ENCODE measurements around the gene WNK4.
A peak's percentile ranks its signal among the peaks of the same experiment; 100 is the strongest.

The WNK4 gene

DNA sequence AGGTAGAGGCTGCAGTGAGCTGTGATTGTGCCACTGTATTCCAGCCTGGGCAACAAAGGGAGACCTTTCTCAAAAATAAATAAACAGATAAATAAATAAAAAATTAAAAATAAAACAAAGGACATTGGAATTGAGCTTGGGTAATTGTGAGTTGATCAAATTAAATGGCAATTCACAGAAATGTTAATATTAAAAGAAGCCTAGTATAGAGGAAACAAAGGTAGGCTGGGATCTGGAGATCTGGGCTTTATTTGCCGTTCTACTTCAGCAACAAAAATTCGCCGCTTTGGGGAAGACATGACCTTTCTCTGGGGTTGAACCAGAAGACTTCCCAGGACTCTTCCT is 7.5 kb upstream of the WNK4 start:
- Histone ChIP-seq H3K4me1 (ENCODE audit: control insufficient read depth, insufficient read depth, low read length) (peaks cover 6% of the 10 kb centered on the region), H3K9me3 (ENCODE audit: control insufficient read depth, low read length) (no peaks in the 10 kb centered on the region), H3K27me3 (ENCODE audit: control insufficient read depth, insufficient read depth, low read length, poor library complexity, severe bottlenecking) (no peaks in the 10 kb centered on the region), H3K27ac (ENCODE audit: insufficient read depth, low read depth, low read length, poor library complexity, severe bottlenecking) (no peak overlapping the region), H3K4me3 (ENCODE audit: insufficient read depth, low read depth, low read length) (peak overlapping the region; percentile 79), H3K36me3 (ENCODE audit: control insufficient read depth, insufficient read depth, low read length) (peaks cover 8% of the 10 kb centered on the region)
- 20 to 26% methylated on average over 3 of the region's 3 CpGs for WGBS, 2 experiments

DNA sequence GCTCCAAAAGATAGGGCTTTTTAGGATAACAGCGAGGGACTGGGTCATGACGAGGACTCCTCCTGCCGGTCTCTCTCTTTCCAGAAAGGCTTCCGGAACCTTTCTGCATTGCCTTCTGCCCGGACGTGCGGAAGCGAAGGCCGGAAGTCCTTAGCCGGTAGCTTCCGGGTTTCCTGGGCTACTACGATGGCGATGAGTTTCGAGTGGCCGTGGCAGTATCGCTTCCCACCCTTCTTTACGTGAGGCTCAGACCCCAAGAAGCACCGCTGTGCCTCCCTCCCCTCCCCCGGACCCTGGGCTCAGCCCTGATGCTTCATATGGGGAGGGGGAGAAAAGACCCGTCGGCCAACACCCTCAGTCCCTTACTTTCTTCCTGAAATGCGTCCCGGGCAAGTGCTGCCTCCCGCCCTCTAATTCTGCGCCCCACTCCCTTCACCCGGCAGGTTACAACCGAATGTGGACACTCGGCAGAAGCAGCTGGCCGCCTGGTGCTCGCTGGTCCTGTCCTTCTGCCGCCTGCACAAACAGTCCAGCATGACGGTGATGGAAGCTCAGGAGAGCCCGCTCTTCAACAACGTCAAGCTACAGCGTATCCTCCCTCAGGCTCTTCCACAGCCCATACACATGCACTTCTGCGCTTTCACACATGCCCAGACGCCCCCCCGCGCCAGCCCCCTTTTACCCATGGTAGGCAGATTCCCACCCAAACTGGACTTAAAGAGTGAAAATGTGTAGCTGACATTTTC is 6.9 kb upstream of the WNK4 start, which contains the start of gene VPS25:
Gene VPS25 (plus strand): TSS at position 160 of the 746 bp plus-strand sequence. CDS start 27 bp downstream, at position 187.
- peaks cover 6% of the 10 kb centered on the region for H3K4me1 ChIP-seq (ENCODE audit: control insufficient read depth, insufficient read depth, low read length)
- WGBS, 2 experiments, result 1% methylated on average over 39 of the region's 39 CpGs
- no peaks in the 10 kb centered on the region for H3K27me3 ChIP-seq (ENCODE audit: control insufficient read depth, insufficient read depth, low read length, poor library complexity, severe bottlenecking)
- H3K9me3 ChIP-seq (ENCODE audit: control insufficient read depth, low read length), result no peaks in the 10 kb centered on the region
- H3K27ac ChIP-seq (ENCODE audit: insufficient read depth, low read depth, low read length, poor library complexity, severe bottlenecking), result no peak within 1 kb of the TSS
- H3K4me3 ChIP-seq (ENCODE audit: insufficient read depth, low read depth, low read length), result peak within 1 kb of the TSS; percentile 79
- peaks cover 8% of the 10 kb centered on the region for H3K36me3 ChIP-seq (ENCODE audit: control insufficient read depth, insufficient read depth, low read length)

GRCh38 chr17:42774066-42774745 is 6.2 kb upstream of the WNK4 start:
- Histone ChIP-seq H3K36me3 (ENCODE audit: control insufficient read depth, insufficient read depth, low read length) (peaks cover 8% of the 10 kb centered on the region), H3K4me3 (ENCODE audit: insufficient read depth, low read depth, low read length) (peak overlapping the region; percentile 79), H3K27ac (ENCODE audit: insufficient read depth, low read depth, low read length, poor library complexity, severe bottlenecking) (no peak overlapping the region), H3K9me3 (ENCODE audit: control insufficient read depth, low read length) (no peaks in the 10 kb centered on the region), H3K27me3 (ENCODE audit: control insufficient read depth, insufficient read depth, low read length, poor library complexity, severe bottlenecking) (no peaks in the 10 kb centered on the region), H3K4me1 (ENCODE audit: control insufficient read depth, insufficient read depth, low read length) (peaks cover 6% of the 10 kb centered on the region)
- 75 to 87% methylated on average over 3 of the region's 3 CpGs for WGBS, 2 experiments

DNA sequence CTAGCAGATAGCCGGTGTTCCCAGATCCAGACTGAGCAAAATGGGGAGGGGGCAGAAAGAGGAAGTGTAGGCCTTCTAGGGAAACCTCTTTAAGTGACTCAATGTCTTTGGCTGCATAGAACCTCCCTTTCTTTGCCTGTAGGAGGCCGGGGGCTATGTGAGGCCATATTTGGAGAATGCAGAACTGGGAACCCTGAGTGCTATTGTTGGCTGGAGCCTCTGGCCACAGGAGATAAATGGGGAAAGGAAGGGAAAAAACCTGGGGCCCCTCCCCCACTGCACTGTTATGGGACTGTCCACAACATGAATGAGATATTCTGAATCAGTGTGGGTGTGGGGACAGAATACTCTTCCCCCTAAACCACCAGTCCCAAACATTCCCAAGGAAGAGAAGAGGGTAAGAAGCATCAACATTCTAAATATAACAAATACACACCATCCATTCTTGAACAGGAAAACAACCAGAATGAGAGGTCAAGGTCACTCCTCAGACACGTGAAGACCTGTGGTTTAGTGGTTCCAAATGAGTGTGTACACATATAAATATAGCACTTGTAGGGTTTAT is 4.8 kb upstream of the WNK4 start:
- Histone ChIP-seq H3K4me3 (ENCODE audit: insufficient read depth, low read depth, low read length) (no peak overlapping the region), H3K27me3 (ENCODE audit: control insufficient read depth, insufficient read depth, low read length, poor library complexity, severe bottlenecking) (peaks cover 6% of the 10 kb centered on the region), H3K36me3 (ENCODE audit: control insufficient read depth, insufficient read depth, low read length) (peaks cover 8% of the 10 kb centered on the region), H3K9me3 (ENCODE audit: control insufficient read depth, low read length) (no peaks in the 10 kb centered on the region), H3K4me1 (ENCODE audit: control insufficient read depth, insufficient read depth, low read length) (peaks cover 6% of the 10 kb centered on the region), H3K27ac (ENCODE audit: insufficient read depth, low read depth, low read length, poor library complexity, severe bottlenecking) (no peak overlapping the region)
- WGBS, 2 experiments, result 96% methylated on average over 2 to 3 of the region's 3 CpGs

DNA sequence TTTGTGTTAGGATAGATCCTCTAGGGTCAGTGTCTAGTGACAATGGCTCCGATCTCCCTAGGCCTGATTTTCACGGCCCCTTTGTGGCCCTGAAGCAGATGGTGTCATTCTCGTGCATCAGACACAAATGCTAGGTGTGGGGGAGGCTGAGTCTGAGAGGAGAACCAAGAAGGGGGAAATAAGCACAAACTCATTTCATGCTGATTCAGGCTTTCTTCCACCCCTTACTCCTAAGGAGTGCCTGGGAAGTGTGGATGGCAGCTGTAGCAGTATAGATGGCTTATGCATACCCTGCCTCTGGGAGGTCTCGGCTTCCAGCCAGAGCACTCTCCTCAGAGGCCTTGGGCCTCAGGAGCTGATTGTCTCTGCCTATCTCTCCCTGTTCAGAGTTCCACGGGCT is 1.8 kb upstream of the WNK4 start:
- Histone ChIP-seq H3K4me3 (ENCODE audit: insufficient read depth, low read depth, low read length) (no peak overlapping the region), H3K36me3 (ENCODE audit: control insufficient read depth, insufficient read depth, low read length) (peaks cover 8% of the 10 kb centered on the region), H3K27me3 (ENCODE audit: control insufficient read depth, insufficient read depth, low read length, poor library complexity, severe bottlenecking) (peaks cover 36% of the 10 kb centered on the region), H3K4me1 (ENCODE audit: control insufficient read depth, insufficient read depth, low read length) (peaks cover 6% of the 10 kb centered on the region), H3K9me3 (ENCODE audit: control insufficient read depth, low read length) (no peaks in the 10 kb centered on the region), H3K27ac (ENCODE audit: insufficient read depth, low read depth, low read length, poor library complexity, severe bottlenecking) (no peak overlapping the region)
- 88 to 96% methylated on average over 5 of the region's 5 CpGs for WGBS, 2 experiments

DNA sequence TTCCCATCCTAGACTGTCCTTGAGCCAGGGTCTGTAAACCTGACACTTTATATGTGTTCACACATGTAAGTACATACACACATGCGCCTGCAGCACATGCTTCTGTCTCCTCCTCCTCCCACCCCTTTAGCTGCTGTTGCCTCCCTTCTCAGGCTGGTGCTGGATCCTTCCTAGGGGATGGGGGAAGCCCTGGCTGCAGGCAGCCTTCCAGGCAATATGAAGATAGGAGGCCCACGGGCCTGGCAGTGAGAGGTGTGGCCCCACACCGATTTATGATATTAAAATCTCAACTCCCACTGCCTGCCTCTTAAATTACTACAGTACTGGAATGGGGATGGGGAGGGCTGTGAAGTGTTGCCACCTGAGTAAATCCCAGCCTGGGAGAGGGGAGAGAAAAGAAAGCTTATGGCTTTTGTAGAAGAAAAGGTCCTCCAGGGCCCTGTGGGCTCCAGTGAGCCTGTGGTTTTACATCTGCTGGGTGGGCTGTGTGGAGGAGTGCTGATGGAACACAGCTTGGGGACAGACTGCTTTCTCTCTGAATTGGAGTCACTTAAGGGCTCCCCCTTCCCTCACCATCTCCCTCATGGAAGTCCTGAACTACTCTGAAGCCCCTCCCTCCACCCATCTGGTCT is 990 bp upstream of the WNK4 start:
- H3K27ac ChIP-seq (ENCODE audit: insufficient read depth, low read depth, low read length, poor library complexity, severe bottlenecking), result no peak overlapping the region
- no peaks in the 10 kb centered on the region for H3K9me3 ChIP-seq (ENCODE audit: control insufficient read depth, low read length)
- H3K36me3 ChIP-seq (ENCODE audit: control insufficient read depth, insufficient read depth, low read length), result peaks cover 8% of the 10 kb centered on the region
- WGBS, 2 experiments, result 88 to 91% methylated on average over 2 to 3 of the region's 3 CpGs
- H3K27me3 ChIP-seq (ENCODE audit: control insufficient read depth, insufficient read depth, low read length, poor library complexity, severe bottlenecking), result peaks cover 40% of the 10 kb centered on the region
- no peaks in the 10 kb centered on the region for H3K4me1 ChIP-seq (ENCODE audit: control insufficient read depth, insufficient read depth, low read length)
- H3K4me3 ChIP-seq (ENCODE audit: insufficient read depth, low read depth, low read length), result no peak overlapping the region

DNA sequence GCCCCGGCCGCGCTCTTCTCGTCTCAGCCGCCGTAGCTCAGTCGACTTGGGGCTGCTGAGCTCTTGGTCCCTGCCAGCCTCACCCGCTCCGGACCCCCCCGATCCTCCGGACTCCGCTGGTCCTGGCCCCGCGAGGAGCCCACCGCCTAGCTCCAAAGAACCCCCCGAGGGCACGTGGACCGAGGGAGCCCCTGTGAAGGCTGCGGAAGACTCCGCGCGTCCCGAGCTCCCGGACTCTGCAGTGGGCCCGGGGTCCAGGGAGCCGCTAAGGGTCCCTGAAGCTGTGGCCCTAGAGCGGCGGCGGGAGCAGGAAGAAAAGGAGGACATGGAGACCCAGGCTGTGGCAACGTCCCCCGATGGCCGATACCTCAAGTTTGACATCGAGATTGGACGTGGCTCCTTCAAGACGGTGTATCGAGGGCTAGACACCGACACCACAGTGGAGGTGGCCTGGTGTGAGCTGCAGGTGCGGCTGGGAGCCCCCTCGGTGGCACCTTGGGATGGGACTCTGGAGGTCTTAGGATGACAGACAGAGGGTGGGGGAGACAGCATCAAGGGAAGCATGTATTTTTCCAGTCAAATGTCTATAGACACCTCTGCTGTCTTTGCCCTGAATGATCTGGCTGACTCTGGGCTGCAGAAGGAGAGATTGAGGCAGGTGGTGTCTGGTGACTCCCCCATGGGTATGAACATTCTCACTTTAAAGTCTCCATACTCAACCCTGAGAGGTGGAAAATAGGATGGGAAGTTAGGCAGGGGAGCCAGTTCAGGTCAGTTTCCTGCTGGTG is 635 bp downstream of the WNK4 start:
- Histone ChIP-seq H3K27ac (ENCODE audit: insufficient read depth, low read depth, low read length, poor library complexity, severe bottlenecking) (no peak overlapping the region), H3K4me3 (ENCODE audit: insufficient read depth, low read depth, low read length) (peak overlapping the region; percentile 40), H3K27me3 (ENCODE audit: control insufficient read depth, insufficient read depth, low read length, poor library complexity, severe bottlenecking) (peaks cover 51% of the 10 kb centered on the region), H3K4me1 (ENCODE audit: control insufficient read depth, insufficient read depth, low read length) (no peaks in the 10 kb centered on the region), H3K9me3 (ENCODE audit: control insufficient read depth, low read length) (no peaks in the 10 kb centered on the region), H3K36me3 (ENCODE audit: control insufficient read depth, insufficient read depth, low read length) (no peaks in the 10 kb centered on the region)
- 7 to 9% methylated on average over 39 of the region's 39 CpGs for WGBS, 2 experiments

- H3K9me3 ChIP-seq (ENCODE audit: control insufficient read depth, low read length), result no peaks in the 10 kb centered on the region
- no peaks in the 10 kb centered on the region for H3K4me1 ChIP-seq (ENCODE audit: control insufficient read depth, insufficient read depth, low read length)
- H3K36me3 ChIP-seq (ENCODE audit: control insufficient read depth, insufficient read depth, low read length), result no peaks in the 10 kb centered on the region
- H3K4me3 ChIP-seq (ENCODE audit: insufficient read depth, low read depth, low read length), result no peak overlapping the region
- peaks cover 51% of the 10 kb centered on the region for H3K27me3 ChIP-seq (ENCODE audit: control insufficient read depth, insufficient read depth, low read length, poor library complexity, severe bottlenecking)
- H3K27ac ChIP-seq (ENCODE audit: insufficient read depth, low read depth, low read length, poor library complexity, severe bottlenecking), result no peak overlapping the region
- WGBS, 2 experiments, result 85 to 86% methylated on average over 10 of the region's 10 CpGs
Measured at GRCh38 chr17:42781639-42782165, 1.3 kb downstream of the WNK4 start.

DNA sequence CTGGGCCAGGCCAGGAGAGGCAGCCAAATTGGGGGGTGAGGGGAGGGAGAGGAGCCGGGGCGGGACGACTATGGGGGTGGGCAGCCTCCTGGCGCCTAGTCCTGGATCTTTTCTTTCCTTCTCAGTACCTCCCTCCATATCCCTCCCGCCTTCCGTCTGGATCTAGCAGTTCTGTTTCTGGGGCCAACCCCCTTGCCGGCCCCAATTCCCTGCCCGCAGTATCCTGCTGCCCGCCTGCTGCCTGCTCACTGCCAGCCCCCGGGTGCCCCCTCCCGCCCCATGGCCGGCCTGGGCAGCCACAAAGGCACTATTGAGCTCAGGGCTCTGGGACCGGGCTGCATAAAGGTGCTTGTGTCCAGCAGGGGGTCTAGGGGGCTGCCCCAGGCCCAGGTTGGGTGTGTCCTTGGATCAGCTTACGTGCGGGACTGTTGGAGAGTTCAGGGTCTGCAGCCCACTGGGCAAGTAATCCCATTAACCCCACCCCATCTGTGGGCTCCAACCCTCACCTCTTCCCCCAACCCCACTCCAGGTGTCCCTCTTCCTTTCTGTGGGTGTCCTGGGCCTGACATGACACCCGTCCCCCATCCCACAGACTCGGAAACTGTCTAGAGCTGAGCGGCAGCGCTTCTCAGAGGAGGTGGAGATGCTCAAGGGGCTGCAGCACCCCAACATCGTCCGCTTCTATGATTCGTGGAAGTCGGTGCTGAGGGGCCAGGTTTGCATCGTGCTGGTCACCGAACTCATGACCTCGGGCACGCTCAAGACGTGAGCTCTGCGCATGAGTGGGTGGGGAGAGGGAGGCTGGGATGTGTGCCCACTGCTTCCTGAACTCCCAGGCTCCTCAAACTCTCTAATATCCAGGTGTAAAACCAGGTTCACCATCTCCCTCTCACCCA is 2.0 kb downstream of the WNK4 start:
- Histone ChIP-seq H3K9me3 (ENCODE audit: control insufficient read depth, low read length) (no peaks in the 10 kb centered on the region), H3K36me3 (ENCODE audit: control insufficient read depth, insufficient read depth, low read length) (no peaks in the 10 kb centered on the region), H3K4me1 (ENCODE audit: control insufficient read depth, insufficient read depth, low read length) (no peaks in the 10 kb centered on the region), H3K27me3 (ENCODE audit: control insufficient read depth, insufficient read depth, low read length, poor library complexity, severe bottlenecking) (peaks cover 51% of the 10 kb centered on the region), H3K4me3 (ENCODE audit: insufficient read depth, low read depth, low read length) (no peak overlapping the region), H3K27ac (ENCODE audit: insufficient read depth, low read depth, low read length, poor library complexity, severe bottlenecking) (no peak overlapping the region)
- 74 to 81% methylated on average over 28 to 29 of the region's 29 CpGs for WGBS, 2 experiments
